NCI-H1105 treated with DMSO at 0.1 percent for 48 hours (cell line): ENCODE data around the gene AKR7A2.

Experiments
- DNase-seq: peaks from one replicate; lab custom pipeline; 2025; lab: John Stamatoyannopoulos, UW

The AKR7A2 gene

GRCh38 chr1:19325958-19326747 lies 14.2 kb upstream of the AKR7A2 start:
- no peak for DNase-seq

GRCh38 chr1:19325368-19325957 lies 13.5 kb upstream of the AKR7A2 start:
- DNase-seq = no peak

GRCh38 chr1:19324665-19324990 lies 12.7 kb upstream of the AKR7A2 start:
- DNase-seq = no peak

GRCh38 chr1:19323987-19324664 lies 12.2 kb upstream of the AKR7A2 start:
- DNase-seq = no peak

GRCh38 chr1:19322481-19322880 lies 10.5 kb upstream of the AKR7A2 start:
- no peak for DNase-seq

- DNase-seq = no peak
These were observed 9.1 kb upstream of the AKR7A2 start for GRCh38 chr1:19321071-19321470.

GRCh38 chr1:19319196-19319595 lies 7.3 kb upstream of the AKR7A2 start:
- no peak for DNase-seq

GRCh38 chr1:19317126-19317910 lies 5.4 kb upstream of the AKR7A2 start:
- no peak for DNase-seq

GRCh38 chr1:19315378-19316198 lies 3.6 kb upstream of the AKR7A2 start:
- no peak for DNase-seq

GRCh38 chr1:19313961-19314882 lies 2.3 kb upstream of the AKR7A2 start:
- no peak for DNase-seq

GRCh38 chr1:19313636-19313959 lies 1.7 kb upstream of the AKR7A2 start:
- DNase-seq = no peak

- peak; percentile 18 for DNase-seq
These were observed 1.1 kb upstream of the AKR7A2 start for GRCh38 chr1:19312782-19313635.

GRCh38 chr1:19311503-19311930 lies 427 bp downstream of the AKR7A2 start:
- DNase-seq = peak; percentile 51

- no peak for DNase-seq
These were observed 1.0 kb downstream of the AKR7A2 start for GRCh38 chr1:19310720-19311502.

- DNase-seq = no peak
These were observed 1.9 kb downstream of the AKR7A2 start for GRCh38 chr1:19310061-19310460.

GRCh38 chr1:19309123-19309813 lies 2.7 kb downstream of the AKR7A2 start:
- no peak for DNase-seq

- DNase-seq = no peak
These were observed 3.4 kb downstream of the AKR7A2 start for GRCh38 chr1:19308509-19308907.

- no peak for DNase-seq
These were observed 4.0 kb downstream of the AKR7A2 start for GRCh38 chr1:19307794-19308508.
